Heart left ventricle (tissue), 16 donors: Measurements from ENCODE around the gene OPCML. TPM values are rescaled to one million over a fixed set of nuclear protein-coding genes. Genes with fewer than 3 reads are reported as not detected.

Experiments used
- ATAC-seq, 4 donors: fragments of 200-7000 bp; cut with Tn5 transposase; one replicate each; pipeline ENCODE4 v1.9.1; 2020 to 2022; ENCODE audit warnings: moderate library complexity in 4 of 4, mild to moderate bottlenecking in 3 of 4, moderate number of reproducible peaks in 1 of 4
- DNase-seq, 5 donors: peaks; one replicate each; pipeline ENCODE4 v3.0.0-alpha.2; 2020
- H3K27ac ChIP-seq, 12 donors: fragments of 200-600 bp; sonication (generic) in 4 of 12; one replicate each; pipeline versions ENCODE4 v1.5.0 to v1.8.0; 2016 to 2022; ENCODE audit warnings: mild to moderate bottlenecking in 2 of 12
- H3K27me3 ChIP-seq, 9 donors: fragments of 200-600 bp; sonication (generic) in 2 of 9; one replicate each; pipeline versions ENCODE4 v1.5.1 to v1.8.0; 2016 to 2022; ENCODE audit warnings: mild to moderate bottlenecking in 3 of 9
- H3K36me3 ChIP-seq, 9 donors: fragments of 200-600 bp; sonication (generic) in 2 of 9; one replicate each; pipeline versions ENCODE4 v1.5.0 to v1.8.0; 2018 to 2022; ENCODE audit warnings: mild to moderate bottlenecking in 2 of 9
- H3K4me1 ChIP-seq, 12 donors: fragments of 200-600 bp; sonication (generic) in 4 of 12; one replicate each; pipeline versions ENCODE4 v1.5.0 to v1.8.0; 2016 to 2022; ENCODE audit warnings: mild to moderate bottlenecking in 3 of 12
- H3K4me3 ChIP-seq, 12 donors: fragments of 200-600 bp; sonication (generic) in 4 of 12; one replicate each; pipeline versions ENCODE4 v1.5.0 to v1.8.0; 2017 to 2022; ENCODE audit warnings: mild to moderate bottlenecking in 9 of 12, moderate library complexity in 4 of 12
- H3K9me3 ChIP-seq, 12 donors: fragments of 200-600 bp; sonication (generic) in 4 of 12; one replicate each; pipeline versions ENCODE4 v1.5.0 to v1.8.0; 2016 to 2022; ENCODE audit warnings: mild to moderate bottlenecking in 1 of 12
- POLR2A ChIP-seq, 2 donors: fragments of 450-650 bp; IDR thresholded peaks; one replicate each; pipeline ENCODE4 v1.6.1; 2017; ENCODE audit warnings: antibody characterized with exemption in 2 of 2, mild to moderate bottlenecking in 2 of 2, moderate library complexity in 2 of 2
- WGBS, 4 donors: extraction: QIAGEN DNeasy Blood & Tissue Kit in 2 of 4; methylation state at CpG; one replicate each; pipeline versions ENCODE4 v1.1.5 to v1.1.7; 2013 to 2018; 5-methylcytosine and 5-hydroxymethylcytosine counted together
- intact Hi-C, 10 donors: fragments of 100-400 bp; cut with DNase I; formaldehyde crosslinking; loops; one replicate each; pipeline versions ENCODE4 v1.11.1 to v1.14.2; 2022
- polyA plus RNA-seq, 2 donors: library from polyadenylated mRNA; stranded (reverse); fragments of 200-250 nt; gene quantifications; one replicate each; pipeline ENCODE4 v1.2.3, GENCODE V29; 2013
- total RNA-seq, 9 donors: library from RNA; depleted of rRNA in 2 of 9; stranded (reverse); fragments of >200 nt in 2 of 9; fragmentation: NEBNext Ultra II Directional in 3 of 9; extraction: Animal tissue kit (Norgen Biotek cat#: 25700) in 3 of 9; gene quantifications; one replicate each; pipeline versions ENCODE4 v1.1.0 to v1.2.4, GENCODE V29; 2016 to 2023
- TF ChIP-seq, protein P1 (sequence below), 12 donors: fragments of 200-600 bp; sonication (generic) in 4 of 12; IDR thresholded peaks; one replicate each; pipeline versions ENCODE4 v1.5.0 to v1.8.0; 2018 to 2022; ENCODE audit warnings: antibody characterized with exemption in 12 of 12, mild to moderate bottlenecking in 5 of 12
- donor health status: ischemic (EF 13 %, LVEDD 7.1; RV severe dilation, severe dysfunction).
- donor health status: healthy with polysubstance abuse.
- donor health status: DM: no; HTN: yes; CAD: no.
- donor health status: DM: no; HTN: no; CAD: no.
- donor health status: ischemic (EF 25% LVEDD 6.9; RV normal size, moderate dysfunction).
- donor health status: ischemic (EF 25% LVEDD 5.7; RV mildly dilated, moderate dysfunction).
- donor health status: healthy.
- donor health status: DM: yes; HTN: yes; CAD: no.
- donor health status: ischemic (EF 35%, LVEDD 5.7; RV mildly dilated, moderate dysfunction).
- donor health status: nonischemic (EF 11% LVEDD 7.7; RV severe dilation, severe dysfunction).
- donor health status: DM: yes; HTN: yes; CAD: no.
- donor health status: PGD.
- donor health status: ischemic (EF 29% LVEDD 5.4; RV normal size, mild dysfunction).
- donor health status: nonischemic (EF 23%, LVEDD 6.1; RV moderate dilation, normal function).

The OPCML gene
- total and polyA plus RNA-seq, 11 donors: 0.04 to 1.3 (median 0.23) TPM; not detected in 3

DNA sequence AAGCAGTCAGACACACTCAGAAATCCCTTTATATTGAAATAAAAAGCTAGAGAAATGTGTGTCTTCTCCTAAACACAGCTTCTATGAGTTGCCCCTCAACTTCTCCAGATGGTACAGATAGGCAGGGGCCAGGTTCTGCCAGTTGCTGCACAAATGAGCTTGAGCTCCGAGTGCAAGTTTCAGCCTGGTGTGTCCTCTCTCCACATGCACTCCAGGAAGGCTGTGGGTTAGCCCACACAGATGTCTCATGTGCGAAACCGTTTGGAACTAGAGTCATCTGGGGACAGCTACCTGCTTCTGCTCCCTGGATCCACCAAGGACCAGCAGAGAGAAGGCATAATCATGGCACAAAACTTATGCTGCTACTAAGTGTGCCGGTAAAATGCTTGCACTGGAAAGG is 812.6 kb downstream of the OPCML start:
- ATAC-seq: no peak
- TF ChIP-seq POLR2A (IDR thresholded peaks at IDR 0.05): no peak
- TF ChIP-seq, protein P1, sequence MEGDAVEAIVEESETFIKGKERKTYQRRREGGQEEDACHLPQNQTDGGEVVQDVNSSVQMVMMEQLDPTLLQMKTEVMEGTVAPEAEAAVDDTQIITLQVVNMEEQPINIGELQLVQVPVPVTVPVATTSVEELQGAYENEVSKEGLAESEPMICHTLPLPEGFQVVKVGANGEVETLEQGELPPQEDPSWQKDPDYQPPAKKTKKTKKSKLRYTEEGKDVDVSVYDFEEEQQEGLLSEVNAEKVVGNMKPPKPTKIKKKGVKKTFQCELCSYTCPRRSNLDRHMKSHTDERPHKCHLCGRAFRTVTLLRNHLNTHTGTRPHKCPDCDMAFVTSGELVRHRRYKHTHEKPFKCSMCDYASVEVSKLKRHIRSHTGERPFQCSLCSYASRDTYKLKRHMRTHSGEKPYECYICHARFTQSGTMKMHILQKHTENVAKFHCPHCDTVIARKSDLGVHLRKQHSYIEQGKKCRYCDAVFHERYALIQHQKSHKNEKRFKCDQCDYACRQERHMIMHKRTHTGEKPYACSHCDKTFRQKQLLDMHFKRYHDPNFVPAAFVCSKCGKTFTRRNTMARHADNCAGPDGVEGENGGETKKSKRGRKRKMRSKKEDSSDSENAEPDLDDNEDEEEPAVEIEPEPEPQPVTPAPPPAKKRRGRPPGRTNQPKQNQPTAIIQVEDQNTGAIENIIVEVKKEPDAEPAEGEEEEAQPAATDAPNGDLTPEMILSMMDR (IDR thresholded peaks at IDR 0.05): no peak
- H3K4me1 ChIP-seq: peaks cover 0 to 4% (median 0%) of the 10 kb centered on the region in 12 donors
- intact Hi-C loops: no loop called here
- no peak overlapping the region for H3K4me3 ChIP-seq
- H3K27me3 ChIP-seq: no peaks in the 10 kb centered on the region
- no peaks in the 10 kb centered on the region for H3K9me3 ChIP-seq
- H3K27ac ChIP-seq: no peak overlapping the region
- no peaks in the 10 kb centered on the region for H3K36me3 ChIP-seq
- 71 to 74% (median 72%) methylated on average over 3 to 4 of the region's 4 CpGs for WGBS, 4 donors
- DNase-seq: no peak

GRCh38 chr11:132718711-132719671 is 813.3 kb downstream of the OPCML start:
- no peak overlapping the region for H3K27ac ChIP-seq
- WGBS, 4 donors: 62 to 70% (median 68%) methylated on average over 27 of the region's 27 CpGs

DNA sequence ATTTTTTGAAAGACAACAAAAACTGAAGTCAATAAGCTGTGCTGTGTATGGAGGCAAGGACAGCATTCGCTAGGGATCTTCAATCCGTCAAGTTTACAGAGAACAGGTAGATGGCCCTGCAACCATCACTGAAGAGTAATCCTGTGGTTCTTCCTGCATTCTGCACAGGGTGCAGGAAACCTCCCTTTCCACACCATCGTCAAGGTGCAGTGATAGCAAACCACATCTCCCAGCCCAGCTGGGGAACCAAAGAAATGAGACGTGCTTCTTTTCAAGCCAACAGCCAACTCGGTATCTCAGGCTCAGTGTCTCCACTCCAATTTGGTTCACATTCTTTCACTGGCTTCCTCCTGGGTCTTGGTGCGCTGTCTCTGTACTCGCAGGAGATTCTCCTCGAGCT is 814.5 kb downstream of the OPCML start:
- Histone ChIP-seq H3K36me3 (no peaks in the 10 kb centered on the region), H3K4me1 (peaks cover 0 to 4% (median 0%) of the 10 kb centered on the region in 12 donors), H3K27me3 (no peaks in the 10 kb centered on the region), H3K9me3 (no peaks in the 10 kb centered on the region), H3K27ac (no peak overlapping the region), H3K4me3 (no peak overlapping the region)
- WGBS, 4 donors: 74 to 83% (median 80%) methylated on average over 8 of the region's 8 CpGs
- DNase-seq: no peak
- TF ChIP-seq, protein P1 (IDR thresholded peaks at IDR 0.05): no peak
- no peak for TF ChIP-seq POLR2A (IDR thresholded peaks at IDR 0.05)
- intact Hi-C loops: no loop called here
- ATAC-seq: no peak

More at GRCh38 chr11:132718711-132719671, 813.3 kb downstream of the OPCML start:
- TF ChIP-seq POLR2A (IDR thresholded peaks at IDR 0.05): no peak
- TF ChIP-seq, protein P1 (IDR thresholded peaks at IDR 0.05): no peak
- no peaks in the 10 kb centered on the region for H3K27me3 ChIP-seq
- H3K4me1 ChIP-seq: peaks cover 0 to 4% (median 0%) of the 10 kb centered on the region in 12 donors
- no peak for ATAC-seq
- no peaks in the 10 kb centered on the region for H3K36me3 ChIP-seq
- intact Hi-C loops: no loop called here
- no peak overlapping the region for H3K4me3 ChIP-seq
- no peak for DNase-seq
- no peaks in the 10 kb centered on the region for H3K9me3 ChIP-seq

GRCh38 chr11:132716037-132716436 is 816.3 kb downstream of the OPCML start:
- DNase-seq: no peak
- TF ChIP-seq, protein P1 (IDR thresholded peaks at IDR 0.05): no peak
- TF ChIP-seq POLR2A (IDR thresholded peaks at IDR 0.05): no peak
- intact Hi-C loops: no loop called here
- no peak overlapping the region for H3K4me3 ChIP-seq
- H3K9me3 ChIP-seq: no peaks in the 10 kb centered on the region
- no peaks in the 10 kb centered on the region for H3K36me3 ChIP-seq
- H3K27me3 ChIP-seq: no peaks in the 10 kb centered on the region
- ATAC-seq: no peak
- WGBS, 4 donors: 66 to 96% (median 84%) methylated on average over 2 of the region's 2 CpGs
- H3K4me1 ChIP-seq: peaks cover 0 to 4% (median 0%) of the 10 kb centered on the region in 12 donors
- no peak overlapping the region for H3K27ac ChIP-seq
